GM12801 (cell line): ENCODE measurements around the gene SMNDC1.

Experiments
- CTCF ChIP-seq: IDR thresholded peaks from one replicate; pipeline ENCODE4 v1.5.1; 2011; ENCODE audit warnings: control low read depth; ENCODE audit not compliant: insufficient read length; ENCODE audit errors: extremely low read depth

The SMNDC1 gene

GRCh38 chr10:110258542-110258941, 46.2 kb downstream of the SMNDC1 start:
- no peak for TF ChIP-seq CTCF

GRCh38 chr10:110254467-110254866, 50.3 kb downstream of the SMNDC1 start:
- no peak for TF ChIP-seq CTCF

- no peak for TF ChIP-seq CTCF
Measured at GRCh38 chr10:110252151-110252550, 52.6 kb downstream of the SMNDC1 start.

GRCh38 chr10:110244550-110244949, 60.2 kb downstream of the SMNDC1 start:
- TF ChIP-seq CTCF = no peak

GRCh38 chr10:110242511-110242910, 62.2 kb downstream of the SMNDC1 start:
- TF ChIP-seq CTCF = no peak

GRCh38 chr10:110241841-110242240, 62.9 kb downstream of the SMNDC1 start:
- TF ChIP-seq CTCF = no peak

GRCh38 chr10:110241407-110241806, 63.3 kb downstream of the SMNDC1 start:
- TF ChIP-seq CTCF = no peak
